Naive thymus-derived CD4-positive, alpha-beta T cell (primary cell): ENCODE measurements around the gene FOXRED2. TPM values are rescaled to one million over a fixed set of nuclear protein-coding genes. Genes with fewer than 3 reads are reported as not detected.

Source experiments
- ATAC-seq: fragments of 150-1000 bp; cut with Tn5 transposase; 2 replicates; pipeline ENCODE4 v1.10.0; 2021; ENCODE audit warnings: mild to moderate bottlenecking, moderate library complexity
- CTCF ChIA-PET: fragments of 350-600 bp; sonication (Branson Sonifier 250); formaldehyde crosslinking; loops from one replicate; lab custom pipeline; 2021; ENCODE audit warnings: antibody characterized with exemption; lab: Charles Lee
- POLR2A ChIA-PET: fragments of 350-600 bp; sonication (Branson Sonifier 250); formaldehyde crosslinking; loops from one replicate; lab custom pipeline; 2021; ENCODE audit warnings: antibody characterized with exemption, inconsistent platforms; lab: Charles Lee
- DNase-seq, 9 donors: peaks; one replicate each; pipeline versions ENCODE4 v3.0.0 to v3.0.0-alpha.2; 2020 to 2022; ENCODE audit warnings: mixed read lengths in 1 of 9
- H3K27ac ChIP-seq: one replicate; pipeline ENCODE4 v1.7.0; 2013; ENCODE audit warnings: mild to moderate bottlenecking, low read depth, low read length, moderate library complexity
- H3K27me3 ChIP-seq, 2 donors: one replicate each; pipeline ENCODE4 v1.7.0; 2013; ENCODE audit warnings: low read length in 2 of 2, mild to moderate bottlenecking in 2 of 2, moderate library complexity in 2 of 2; ENCODE audit not compliant: control insufficient read depth in 2 of 2, insufficient read depth in 2 of 2
- H3K36me3 ChIP-seq, 3 experiments: 1 replicate in 2 of 3; 2 replicates in 1 of 3; pipeline ENCODE4 v1.7.0; 2013; ENCODE audit warnings: low read length in 3 of 3, mild to moderate bottlenecking in 3 of 3, moderate library complexity in 1 of 3; ENCODE audit not compliant: insufficient read depth in 3 of 3, control insufficient read depth in 2 of 3
- H3K4me1 ChIP-seq, 2 donors: one replicate each; pipeline ENCODE4 v1.7.0; 2013; ENCODE audit warnings: low read length in 2 of 2, mild to moderate bottlenecking in 2 of 2, moderate library complexity in 1 of 2; ENCODE audit not compliant: control insufficient read depth in 2 of 2, insufficient read depth in 2 of 2
- H3K4me3 ChIP-seq: 2 replicates; pipeline ENCODE4 v1.7.0; 2013; ENCODE audit warnings: mild to moderate bottlenecking, low read length
- H3K9me3 ChIP-seq, 3 experiments: 1 replicate in 2 of 3; 2 replicates in 1 of 3; pipeline ENCODE4 v1.7.0; 2013; ENCODE audit warnings: low read length in 3 of 3; ENCODE audit not compliant: control insufficient read depth in 2 of 3
- H3K27ac Mint-ChIP-seq, 9 donors: one replicate each; pipeline ENCODE4 v1.8.0; 2020 to 2022; ENCODE audit warnings: mixed read lengths in 9 of 9, mild to moderate bottlenecking in 8 of 9, moderate library complexity in 5 of 9, inconsistent platforms in 2 of 9
- H3K27me3 Mint-ChIP-seq, 5 donors: one replicate each; pipeline ENCODE4 v1.8.0; 2021 to 2022; ENCODE audit warnings: mixed read lengths in 5 of 5, mild to moderate bottlenecking in 1 of 5
- H3K36me3 Mint-ChIP-seq, 5 donors: one replicate each; pipeline ENCODE4 v1.8.0; 2020 to 2022; ENCODE audit warnings: mixed read lengths in 5 of 5, mild to moderate bottlenecking in 3 of 5, inconsistent platforms in 1 of 5
- H3K4me1 Mint-ChIP-seq, 7 donors: one replicate each; pipeline ENCODE4 v1.8.0; 2020 to 2022; ENCODE audit warnings: mixed read lengths in 7 of 7, mild to moderate bottlenecking in 3 of 7, inconsistent platforms in 1 of 7
- H3K4me3 Mint-ChIP-seq, 10 donors: one replicate each; pipeline ENCODE4 v1.8.0; 2020 to 2022; ENCODE audit warnings: mild to moderate bottlenecking in 10 of 10, mixed read lengths in 10 of 10, moderate library complexity in 6 of 10, inconsistent platforms in 2 of 10
- H3K9me3 Mint-ChIP-seq, 11 donors: one replicate each; pipeline ENCODE4 v1.8.0; 2020 to 2022; ENCODE audit warnings: mixed read lengths in 11 of 11, mild to moderate bottlenecking in 4 of 11, inconsistent platforms in 1 of 11, moderate library complexity in 1 of 11
- intact Hi-C, 2 donors: fragments of 100-400 bp; cut with micrococcal nuclease; formaldehyde crosslinking; loops; one replicate each; pipeline ENCODE4 v1.15.1; 2023
- polyA plus RNA-seq, 2 donors: library from polyadenylated mRNA; unstranded; fragments of 300-500 nt; fragmentation: Illumina TruSeq; gene quantifications; one replicate each; pipeline ENCODE4 v1.2.3, GENCODE V29; 2021
- total RNA-seq, 6 experiments: library from RNA in 5 of 6; stranded (reverse) in 5 of 6; gene quantifications; 1 replicate in 5 of 6; 2 replicates in 1 of 6; pipeline ENCODE4 v1.2.3 and lab custom pipeline; 2021 to 2026

Gene FOXRED2
- total RNA-seq, result 10 to 100 TPM in 3 of 5 experiments, 1 to 10 TPM in 2; 2.3 to 13.1 (median 11.4) TPM
- 1 to 10 TPM; 2.3 to 5.6 TPM for polyA plus RNA-seq
- total RNA-seq (lab: John Stamatoyannopoulos, UW), result 4.7 reads per million, percentile 23 among the genes with 10 or more reads in this experiment

- H3K36me3 Mint-ChIP-seq, result peaks cover 3 to 17% (median 12%) of the 10 kb centered on the region in 5 donors
- H3K4me3 ChIP-seq, result peak within 1 kb of the TSS; percentile 67
- peaks cover 8 to 23% (median 14%) of the 10 kb centered on the region in 7 donors for H3K4me1 Mint-ChIP-seq
- ChIA-PET POLR2A (interaction anchor here (0.6 to 3.9 kb wide), 12 partner anchors 10 to 268 kb away, joined by 3 to 22 read pairs (median 3); partner anchors contain the start of genes APOL2, EIF3D and TXN2), CTCF (interaction anchor here (1.1 kb wide), 1 partner anchor 12 kb away, joined by 3 read pairs; no protein-coding TSS in a partner anchor)
- peak within 1 kb of the TSS; percentile 72 for H3K27ac ChIP-seq
- peak; percentile 85 to 95 (median 91) for DNase-seq
- ATAC-seq, result peak; percentile 98
- H3K27me3 ChIP-seq, result no peaks in the 10 kb centered on the region
- no peaks in the 10 kb centered on the region for H3K27me3 Mint-ChIP-seq
- H3K4me3 Mint-ChIP-seq, result peak within 1 kb of the TSS; percentile 39 to 84 (median 71)
- H3K36me3 ChIP-seq, result peaks cover 3 to 15% (median 6%) of the 10 kb centered on the region in 3 experiments
- intact Hi-C loops, result loop anchor here (1.0 kb wide), 4 partner anchors 22 to 53 kb away; partner anchors contain the start of genes EIF3D (in 2 of the 2) and TXN2 (in 1 of the 2)
- peak within 1 kb of the TSS; percentile 26 to 84 (median 62) for H3K27ac Mint-ChIP-seq
- H3K9me3 ChIP-seq, result no peaks in the 10 kb centered on the region
- no peaks in the 10 kb centered on the region for H3K9me3 Mint-ChIP-seq
- H3K4me1 ChIP-seq, result peaks cover 5 to 11% of the 10 kb centered on the region in 2 donors
Measured at GRCh38 chr22:36506637-36507517, at the start of gene FOXRED2. Gene FOXRED2 (minus strand): TSS chr22:36507040. CDS start chr22:36506422, 618 bp downstream.

GRCh38 chr22:36554098-36554497 is 47.3 kb upstream of the FOXRED2 start:
- Histone ChIP-seq H3K4me1 (no peaks in the 10 kb centered on the region), H3K36me3 (no peaks in the 10 kb centered on the region), H3K27me3 (no peaks in the 10 kb centered on the region), H3K9me3 (no peaks in the 10 kb centered on the region), H3K27ac (no peak overlapping the region), H3K4me3 (no peak overlapping the region)
- peaks cover 0 to 6% (median 0%) of the 10 kb centered on the region in 7 donors for H3K4me1 Mint-ChIP-seq
- H3K9me3 Mint-ChIP-seq, result peaks cover 0 to 2% (median 0%) of the 10 kb centered on the region in 11 donors
- H3K4me3 Mint-ChIP-seq, result no peak overlapping the region
- ATAC-seq, result no peak
- DNase-seq, result no peak
- H3K36me3 Mint-ChIP-seq, result no peaks in the 10 kb centered on the region
- POLR2A ChIA-PET, result no interaction called here
- H3K27ac Mint-ChIP-seq, result no peak overlapping the region
- intact Hi-C loops, result no loop called here
- H3K27me3 Mint-ChIP-seq, result peaks cover 7 to 31% (median 18%) of the 10 kb centered on the region in 5 donors
- CTCF ChIA-PET, result no interaction called here

DNA sequence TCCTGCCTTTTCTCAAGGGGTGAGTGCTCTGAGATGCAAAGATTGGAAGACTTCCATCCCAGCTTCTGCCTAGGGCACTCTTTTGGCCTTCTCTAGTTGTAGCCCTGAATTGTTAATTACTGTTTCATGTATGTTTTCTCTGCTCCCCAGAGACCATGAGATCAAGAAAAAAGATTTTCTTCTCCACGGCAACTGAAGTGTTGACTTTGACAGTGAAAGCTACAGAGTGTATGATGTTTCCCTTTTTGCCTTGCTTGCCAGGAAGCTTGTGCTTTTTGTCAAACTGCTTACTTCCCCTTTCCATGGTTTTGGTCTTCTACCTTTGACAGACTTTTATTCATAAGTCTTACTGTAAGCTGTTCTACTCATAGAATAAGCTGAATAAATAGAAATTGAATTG is 45.4 kb upstream of the FOXRED2 start:
- Histone ChIP-seq H3K27me3 (no peaks in the 10 kb centered on the region), H3K9me3 (no peaks in the 10 kb centered on the region), H3K4me1 (no peaks in the 10 kb centered on the region), H3K27ac (no peak overlapping the region), H3K4me3 (no peak overlapping the region), H3K36me3 (no peaks in the 10 kb centered on the region)
- no peak overlapping the region for H3K27ac Mint-ChIP-seq
- DNase-seq (no peak), ATAC-seq (peak; percentile 52)
- peaks cover 0 to 14% (median 0%) of the 10 kb centered on the region in 7 donors for H3K4me1 Mint-ChIP-seq
- H3K27me3 Mint-ChIP-seq, result peaks cover 7 to 31% (median 18%) of the 10 kb centered on the region in 5 donors
- no peaks in the 10 kb centered on the region for H3K36me3 Mint-ChIP-seq
- no peak overlapping the region for H3K4me3 Mint-ChIP-seq
- POLR2A ChIA-PET, result no interaction called here
- peaks cover 0 to 2% (median 0%) of the 10 kb centered on the region in 11 donors for H3K9me3 Mint-ChIP-seq
- intact Hi-C loops, result no loop called here
- CTCF ChIA-PET, result no interaction called here

GRCh38 chr22:36550701-36551495 is 44.1 kb upstream of the FOXRED2 start:
- no peaks in the 10 kb centered on the region for H3K36me3 ChIP-seq
- no peak overlapping the region for H3K4me3 Mint-ChIP-seq
- DNase-seq, result no peak
- H3K9me3 Mint-ChIP-seq, result peaks cover 0 to 2% (median 0%) of the 10 kb centered on the region in 11 donors
- no peak overlapping the region for H3K27ac Mint-ChIP-seq
- H3K4me3 ChIP-seq, result no peak overlapping the region
- H3K27me3 ChIP-seq, result no peaks in the 10 kb centered on the region
- no peaks in the 10 kb centered on the region for H3K9me3 ChIP-seq
- no peaks in the 10 kb centered on the region for H3K36me3 Mint-ChIP-seq
- H3K27ac ChIP-seq, result no peak overlapping the region
- peaks cover 0 to 20% (median 0%) of the 10 kb centered on the region in 7 donors for H3K4me1 Mint-ChIP-seq
- POLR2A ChIA-PET, result no interaction called here
- no peaks in the 10 kb centered on the region for H3K4me1 ChIP-seq
- no peak for ATAC-seq
- CTCF ChIA-PET, result no interaction called here
- H3K27me3 Mint-ChIP-seq, result peaks cover 16 to 32% (median 21%) of the 10 kb centered on the region in 5 donors
- intact Hi-C loops, result no loop called here

GRCh38 chr22:36549033-36549432 is 42.2 kb upstream of the FOXRED2 start:
- no peaks in the 10 kb centered on the region for H3K36me3 Mint-ChIP-seq

DNA sequence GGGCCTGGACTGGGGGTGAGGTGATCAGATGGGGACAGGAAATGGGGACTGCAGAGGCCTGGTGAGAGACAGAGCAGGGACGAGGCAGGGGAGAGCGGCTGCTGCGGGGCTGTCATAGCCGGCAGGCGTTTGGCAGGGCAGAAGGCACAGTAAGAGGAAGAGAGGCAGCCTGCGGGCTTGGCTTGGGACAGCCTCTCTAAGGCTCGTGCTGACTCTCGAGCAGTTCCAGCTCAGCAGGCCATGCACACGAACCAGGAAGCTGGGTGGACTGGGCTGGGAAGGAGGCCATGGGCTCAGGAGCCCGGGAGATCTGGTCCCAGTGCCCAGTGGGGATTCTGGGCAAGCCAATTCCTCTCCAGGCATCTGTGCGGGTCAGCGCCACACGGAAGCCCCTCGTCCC is 41.8 kb upstream of the FOXRED2 start:
- peaks cover 0 to 29% (median 0%) of the 10 kb centered on the region in 7 donors for H3K4me1 Mint-ChIP-seq
- H3K27me3 ChIP-seq, result no peaks in the 10 kb centered on the region
- intact Hi-C loops, result loop anchor here (5.0 kb wide), 2 partner anchors 229 to 429 kb away; partner anchors contain the start of gene IFT27 (in 1 of the 2)
- CTCF ChIA-PET, result no interaction called here
- peak overlapping the region in 1 of 10 donors; percentile 43 for H3K4me3 Mint-ChIP-seq
- H3K27ac Mint-ChIP-seq, result peak overlapping the region in 1 of 9 donors; percentile 45
- peaks cover 0 to 2% (median 0%) of the 10 kb centered on the region in 11 donors for H3K9me3 Mint-ChIP-seq
- no peak for ATAC-seq
- POLR2A ChIA-PET, result interaction anchor here (0.5 kb wide), 1 partner anchor 18 kb away, joined by 3 read pairs; no protein-coding TSS in a partner anchor
- H3K9me3 ChIP-seq, result no peaks in the 10 kb centered on the region
- no peak overlapping the region for H3K4me3 ChIP-seq
- H3K27ac ChIP-seq, result no peak overlapping the region
- H3K36me3 ChIP-seq, result no peaks in the 10 kb centered on the region
- H3K4me1 ChIP-seq, result no peaks in the 10 kb centered on the region
- no peak for DNase-seq
- no peaks in the 10 kb centered on the region for H3K36me3 Mint-ChIP-seq
- H3K27me3 Mint-ChIP-seq, result peaks cover 14 to 32% (median 17%) of the 10 kb centered on the region in 5 donors

More at GRCh38 chr22:36549033-36549432, 42.2 kb upstream of the FOXRED2 start:
- Mint-ChIP-seq H3K4me1 (peaks cover 0 to 30% (median 0%) of the 10 kb centered on the region in 7 donors), H3K4me3 (no peak overlapping the region), H3K27me3 (peaks cover 16 to 32% (median 17%) of the 10 kb centered on the region in 5 donors), H3K27ac (peak overlapping the region in 2 of 9 donors; percentile 5 to 6), H3K9me3 (peaks cover 0 to 2% (median 0%) of the 10 kb centered on the region in 11 donors)
- no peaks in the 10 kb centered on the region for H3K9me3 ChIP-seq
- ATAC-seq (no peak), DNase-seq (no peak)
- ChIA-PET POLR2A (interaction anchor here (0.5 kb wide), 1 partner anchor 19 kb away, joined by 3 read pairs; no protein-coding TSS in a partner anchor), CTCF (no interaction called here)
- no peaks in the 10 kb centered on the region for H3K27me3 ChIP-seq
- intact Hi-C loops, result loop anchor here (5.0 kb wide), 2 partner anchors 228 to 428 kb away; partner anchors contain the start of gene IFT27 (in 1 of the 2)
- no peak overlapping the region for H3K4me3 ChIP-seq
- no peaks in the 10 kb centered on the region for H3K36me3 ChIP-seq
- no peak overlapping the region for H3K27ac ChIP-seq
- no peaks in the 10 kb centered on the region for H3K4me1 ChIP-seq
